G401 (cell line): ENCODE results near the gene ZDHHC9. TPM values are rescaled to one million over a fixed set of nuclear protein-coding genes. Genes with fewer than 3 reads are reported as not detected.

Experiments used
- DNase-seq: peaks from one replicate; pipeline ENCODE4 v3.0.0-alpha.2; 2015; ENCODE audit warnings: low spot score
- in situ Hi-C: cut with HindIII; loops from 2 replicates; pipeline ENCODE4 v1.10.0; 2016; ENCODE audit warnings: low sequenced_read_pairs, mixed read lengths
- total RNA-seq: library from RNA; depleted of rRNA; stranded (reverse); fragments of >200 nt; shearing (Covaris generic); gene quantifications from 2 replicates; pipeline ENCODE4 v1.2.3, GENCODE V29; 2014

ZDHHC9 gene
- total RNA-seq, 1 experiment from 2014 or later = 6.3 TPM

DNA sequence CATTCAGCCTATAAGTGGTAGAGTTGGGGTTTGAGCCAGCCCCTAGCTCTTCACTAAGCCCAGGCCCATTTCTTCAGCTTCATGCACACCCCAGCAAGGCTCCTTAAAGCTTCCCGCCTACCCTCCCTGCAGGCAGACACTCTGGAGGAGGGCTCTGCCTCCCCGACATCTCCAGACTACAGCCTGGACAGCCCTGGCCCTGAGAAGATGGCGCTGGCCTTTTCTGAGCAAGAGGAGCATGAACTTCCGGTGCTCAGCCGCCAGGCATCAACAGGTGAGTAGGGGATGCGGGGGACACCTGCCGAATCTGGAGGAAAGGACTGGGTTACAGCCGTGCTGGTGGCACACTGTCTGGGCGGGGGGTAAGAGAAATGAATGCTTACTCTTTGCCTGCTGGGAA lies 52.9 kb downstream of the ZDHHC9 start:
- no peak for DNase-seq
- in situ Hi-C loops = no loop called here

DNA sequence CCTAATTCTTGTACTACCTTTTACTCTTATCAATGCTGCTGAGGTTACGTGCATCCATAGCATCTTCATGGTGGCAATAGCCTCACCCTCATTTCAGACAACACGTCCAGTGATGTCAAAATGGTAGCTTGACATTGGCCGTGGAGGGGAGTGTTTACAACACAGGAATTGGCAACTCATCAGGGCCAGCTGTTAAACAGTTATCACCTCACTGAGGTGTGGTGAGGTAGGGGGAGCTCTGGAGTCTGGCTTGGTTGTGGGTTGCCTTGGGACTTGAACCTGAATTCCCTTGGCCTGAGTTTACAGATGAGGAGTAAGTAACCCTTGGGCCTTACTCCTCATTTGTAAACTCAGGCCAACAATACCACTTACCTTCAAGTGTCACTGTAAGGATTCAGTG lies 53.5 kb downstream of the ZDHHC9 start:
- in situ Hi-C loops = no loop called here
- no peak for DNase-seq

DNA sequence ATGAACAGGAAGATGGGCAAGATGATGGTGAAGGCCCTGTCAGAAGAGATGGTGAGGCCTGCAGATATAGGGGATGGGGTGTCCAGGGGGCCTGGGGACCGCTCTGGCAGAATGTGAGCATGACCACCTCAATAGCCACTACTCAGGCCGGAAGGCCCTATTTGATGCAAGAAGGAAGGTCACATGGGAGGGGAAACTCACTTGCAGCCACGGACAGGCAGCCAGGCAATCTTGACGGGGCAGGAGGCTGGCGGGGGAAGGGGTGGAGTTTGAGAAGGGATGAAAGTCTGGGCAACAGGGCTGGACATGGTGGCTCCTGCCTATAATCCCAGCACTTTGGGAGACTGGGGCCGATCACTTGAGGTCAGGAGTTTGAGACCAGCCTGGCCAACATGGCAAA lies 55.2 kb downstream of the ZDHHC9 start:
- DNase-seq = no peak
- in situ Hi-C loops = no loop called here

- DNase-seq = no peak
- in situ Hi-C loops = no loop called here
Measured at GRCh38 chrX:129787336-129788055, 56.2 kb downstream of the ZDHHC9 start.

DNA sequence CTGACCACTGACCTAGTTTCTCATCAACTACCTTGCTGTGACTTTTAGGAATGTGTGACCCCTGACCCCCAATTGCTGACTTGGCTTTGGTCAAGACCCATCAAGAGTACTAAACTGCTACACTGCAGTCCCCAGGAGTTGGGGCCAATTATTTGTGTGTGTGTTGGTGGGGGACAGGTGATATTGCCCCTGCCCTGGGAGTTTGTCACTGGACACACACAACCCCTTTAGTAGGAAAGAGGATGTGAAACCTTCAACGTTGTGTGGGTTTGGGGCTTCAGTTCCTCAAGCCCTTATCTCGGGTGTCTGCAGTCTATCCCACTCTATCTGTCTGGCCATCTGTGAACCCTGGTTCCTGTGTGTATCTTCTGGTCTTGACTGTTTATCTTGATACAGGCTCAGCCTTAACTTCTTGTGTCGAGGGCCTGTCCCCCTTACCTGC lies 57.5 kb downstream of the ZDHHC9 start:
- in situ Hi-C loops = no loop called here
- DNase-seq = no peak

DNA sequence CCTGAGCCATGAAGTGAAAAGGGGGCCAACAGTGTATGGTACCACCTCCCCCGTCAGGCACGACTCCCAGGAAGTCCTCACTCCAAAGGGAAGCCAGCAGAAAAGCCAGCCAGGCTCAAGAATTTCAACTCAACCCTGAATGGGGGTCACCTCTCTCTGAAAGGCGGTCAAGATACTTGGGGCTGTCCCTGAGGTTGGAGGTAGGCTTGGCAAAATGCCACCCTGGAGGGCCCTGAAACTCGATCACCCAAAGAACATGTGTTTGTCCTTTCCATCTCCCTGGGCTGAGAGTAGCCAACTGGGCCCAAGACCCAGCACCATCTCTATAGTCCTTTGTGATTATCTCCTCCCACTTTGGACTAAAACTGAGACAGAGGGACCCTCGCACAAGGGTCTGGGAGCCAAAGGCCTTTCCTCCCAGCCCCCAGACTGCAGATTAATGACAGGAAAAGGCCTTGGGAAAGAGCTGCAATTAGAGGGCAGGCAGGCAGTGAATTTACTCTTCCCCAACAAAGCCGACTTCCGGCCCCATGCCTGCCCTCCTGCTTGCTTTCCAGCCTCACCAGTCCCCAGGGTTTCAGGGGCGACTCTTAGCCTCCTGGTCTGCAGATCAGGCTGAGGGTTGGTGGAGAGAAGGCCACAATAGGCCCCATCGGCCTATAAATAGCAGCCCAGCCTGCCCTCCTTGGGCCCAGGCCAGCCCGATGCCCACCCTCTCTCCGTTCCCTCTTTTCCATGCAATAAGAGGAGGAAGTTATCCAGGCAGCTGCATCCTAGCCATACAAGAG lies 58.3 kb downstream of the ZDHHC9 start:
- DNase-seq = no peak
- in situ Hi-C loops = no loop called here

GRCh38 chrX:129784371-129784770 lies 59.3 kb downstream of the ZDHHC9 start:
- in situ Hi-C loops = no loop called here

DNA sequence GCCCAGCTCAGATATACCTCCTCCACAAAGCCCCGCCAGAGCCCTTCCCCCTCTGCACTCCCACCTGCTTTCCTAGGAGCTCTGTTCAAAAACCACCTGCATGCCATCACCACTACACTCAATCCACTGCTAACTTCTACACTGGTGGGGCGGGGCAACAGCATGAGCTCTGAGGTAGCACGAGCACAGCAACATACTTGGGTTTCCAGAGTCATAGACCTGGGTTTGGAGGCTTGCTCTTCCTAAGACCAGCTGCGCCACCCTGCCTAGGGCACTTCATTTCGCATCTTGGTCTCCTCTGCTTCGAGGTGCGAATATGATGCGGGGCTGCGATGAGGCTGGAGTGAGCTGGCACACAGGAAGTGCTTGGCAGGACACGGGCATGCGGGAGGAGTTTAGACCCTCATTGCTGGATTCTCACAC lies 60.4 kb downstream of the ZDHHC9 start:
- in situ Hi-C loops = no loop called here
- no peak for DNase-seq

More at GRCh38 chrX:129784371-129784770, 59.3 kb downstream of the ZDHHC9 start:
- DNase-seq = no peak

- in situ Hi-C loops = no loop called here
- no peak for DNase-seq
Measured at GRCh38 chrX:129782706-129783105, 61.0 kb downstream of the ZDHHC9 start.

- no peak for DNase-seq
- in situ Hi-C loops = no loop called here
Measured at GRCh38 chrX:129781680-129782495, 61.8 kb downstream of the ZDHHC9 start.

GRCh38 chrX:129781134-129781672 lies 62.5 kb downstream of the ZDHHC9 start:
- in situ Hi-C loops = no loop called here
- DNase-seq = no peak

DNA sequence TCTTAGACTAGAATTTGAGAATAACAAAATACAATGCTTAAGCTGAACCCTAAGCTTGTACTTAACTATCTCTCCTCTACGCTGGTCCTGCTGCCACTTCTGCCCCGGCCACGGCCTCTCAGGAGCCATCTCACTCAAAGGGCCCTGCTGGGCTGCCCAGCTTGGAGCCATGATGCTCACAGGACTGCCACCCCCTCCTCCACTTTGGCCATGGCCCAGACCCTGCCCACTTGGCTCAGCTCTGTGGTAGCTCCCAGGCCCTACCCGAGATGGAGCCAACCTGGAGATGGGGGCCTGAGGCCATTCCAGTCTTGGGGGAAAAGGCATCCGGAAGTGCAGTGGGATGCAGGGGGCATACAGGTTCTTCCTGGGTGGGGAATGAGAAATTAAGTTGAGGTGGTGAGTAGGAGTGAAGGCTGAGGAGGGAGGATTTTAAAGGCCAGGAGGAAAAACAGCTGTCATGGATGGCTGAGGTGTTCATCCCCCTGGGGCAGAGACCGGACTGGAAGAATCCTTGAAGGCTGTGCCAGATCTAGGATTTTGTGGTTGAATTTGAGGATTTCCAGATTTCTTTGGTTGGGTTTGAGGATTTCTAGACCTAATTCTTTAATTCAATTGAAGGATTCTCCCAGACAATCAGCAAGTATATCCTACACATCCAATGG lies 63.1 kb downstream of the ZDHHC9 start:
- in situ Hi-C loops = no loop called here

GRCh38 chrX:129779747-129780146 lies 63.9 kb downstream of the ZDHHC9 start, which contains the start of gene SASH3:
SASH3 (plus strand) TSS chrX:129779949; CDS start chrX:129780098, 149 bp downstream.
- in situ Hi-C loops = no loop called here
- no peak for DNase-seq

More for the DNA sequence above, 63.1 kb downstream of the ZDHHC9 start:
- no peak for DNase-seq

- in situ Hi-C loops = no loop called here
Measured at GRCh38 chrX:129779086-129779672, 64.5 kb downstream of the ZDHHC9 start.

GRCh38 chrX:129777218-129778030 lies 66.3 kb downstream of the ZDHHC9 start:
- DNase-seq = no peak
- in situ Hi-C loops = no loop called here

More at GRCh38 chrX:129779086-129779672, 64.5 kb downstream of the ZDHHC9 start:
- DNase-seq = no peak

DNA sequence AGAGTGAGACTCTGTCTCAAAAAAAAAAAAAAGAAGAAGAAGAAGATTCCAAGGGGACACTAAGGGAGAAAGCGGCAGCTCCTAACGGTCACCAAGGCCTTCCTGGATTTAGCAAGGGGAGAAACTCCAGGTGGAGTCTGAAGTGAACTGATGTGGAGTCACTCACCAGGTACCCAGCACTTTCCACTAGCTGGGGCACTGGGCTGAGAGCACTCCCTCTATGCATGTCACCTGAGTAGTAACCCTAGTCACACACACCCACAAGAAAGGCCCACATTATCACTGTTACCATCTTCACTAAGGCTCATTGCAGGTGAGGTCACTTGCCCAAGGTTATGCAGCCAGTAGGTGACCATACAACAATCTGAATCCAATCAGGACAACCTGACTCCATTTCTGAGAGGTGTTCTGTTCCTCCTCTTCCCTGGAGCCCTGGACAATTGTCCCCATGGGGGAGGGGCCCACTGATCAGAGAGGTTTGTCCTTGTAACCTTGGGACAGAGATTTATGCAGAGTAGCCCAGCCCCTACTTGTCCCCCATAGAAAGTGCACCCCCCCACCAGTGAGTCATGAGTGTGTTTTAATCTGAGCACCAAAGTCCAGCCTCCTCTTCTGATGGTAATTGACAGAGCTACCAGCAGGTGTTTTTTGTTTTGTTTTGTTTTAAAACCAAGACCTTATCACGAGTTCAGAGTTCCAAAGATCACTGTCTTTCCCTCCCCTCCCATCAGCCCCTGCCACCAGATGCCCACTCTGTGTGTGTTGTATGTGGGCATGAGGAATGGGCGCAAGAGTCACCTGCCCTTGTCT lies 69.8 kb downstream of the ZDHHC9 start:
- in situ Hi-C loops = no loop called here
- DNase-seq = no peak
